Fibroblast of lung (primary cell): ENCODE measurements around the gene PDILT. TPM values are rescaled to one million over a fixed set of nuclear protein-coding genes. Genes with fewer than 3 reads are reported as not detected.

ENCODE experiments used
- DNase-seq, 2 donors: peaks; one replicate each; pipeline versions ENCODE4 v3.0.0 to v3.0.0-alpha.2; 2010; ENCODE audit warnings: low read depth in 2 of 2
- H2AFZ ChIP-seq: 2 replicates; pipeline ENCODE4 v1.5.1; 2012; ENCODE audit warnings: low read length, control low read depth, inconsistent platforms
- H3K27ac ChIP-seq: 2 replicates; pipeline ENCODE4 v1.5.1; 2011; ENCODE audit warnings: low read length, control low read depth; ENCODE audit not compliant: insufficient read depth
- H3K27me3 ChIP-seq: 2 replicates; pipeline ENCODE4 v1.5.1; 2011; ENCODE audit warnings: mild to moderate bottlenecking, low read length; ENCODE audit not compliant: control insufficient read depth, insufficient read depth
- H3K36me3 ChIP-seq: 2 replicates; pipeline ENCODE4 v1.5.1; 2011; ENCODE audit warnings: low read length; ENCODE audit not compliant: control insufficient read depth, insufficient read depth
- H3K4me1 ChIP-seq: 2 replicates; pipeline ENCODE4 v1.5.1; 2011; ENCODE audit warnings: low read length; ENCODE audit not compliant: control insufficient read depth, insufficient read depth; ENCODE audit errors: extremely low read depth
- H3K4me2 ChIP-seq: 2 replicates; pipeline ENCODE4 v1.5.1; 2011; ENCODE audit warnings: low read length, control low read depth; ENCODE audit not compliant: insufficient read depth; ENCODE audit errors: extremely low read depth
- H3K4me3 ChIP-seq, 4 experiments: fragments of 200-600 bp in 1 of 4; sonication (generic) in 1 of 4; replicated peaks in 1 of 4; 2 replicates each; pipeline ENCODE4 v1.5.1; 2011 to 2016; ENCODE audit warnings: low read length in 4 of 4, low read depth in 3 of 4, mild to moderate bottlenecking in 3 of 4, control low read depth in 2 of 4, inconsistent platforms in 1 of 4, mixed read lengths in 1 of 4; ENCODE audit not compliant: insufficient read depth in 1 of 4; ENCODE audit errors: control extremely low read depth in 1 of 4
- H3K79me2 ChIP-seq: 2 replicates; pipeline ENCODE4 v1.5.1; 2012; ENCODE audit warnings: mild to moderate bottlenecking, low read length, inconsistent platforms; ENCODE audit not compliant: control insufficient read depth, insufficient read depth
- H3K9ac ChIP-seq: 2 replicates; pipeline ENCODE4 v1.5.1; 2011; ENCODE audit warnings: mild to moderate bottlenecking, low read length, control low read depth; ENCODE audit not compliant: insufficient read depth
- H3K9me3 ChIP-seq: 2 replicates; pipeline ENCODE4 v1.5.1; 2012; ENCODE audit warnings: low read depth, low read length; ENCODE audit not compliant: control insufficient read depth, insufficient read depth
- H4K20me1 ChIP-seq: 2 replicates; pipeline ENCODE4 v1.5.1; 2011; ENCODE audit warnings: low read length; ENCODE audit not compliant: control insufficient read depth, insufficient read depth; ENCODE audit errors: extremely low read depth
- EZH2 ChIP-seq: IDR thresholded peaks from 2 replicates; pipeline ENCODE4 v1.5.1; 2012; ENCODE audit warnings: low read length, control low read depth, mild to moderate bottlenecking; ENCODE audit errors: missing control alignments
- polyA plus RNA-seq, 2 donors: library from polyadenylated mRNA; depleted of rRNA in 1 of 2; stranded (reverse) in 1 of 2; unstranded in 1 of 2; fragments of >200 nt; gene quantifications; 2 replicates each; pipeline ENCODE4 v1.2.1, GENCODE V29; 2011 to 2012; ENCODE audit warnings: missing spikeins in 1 of 2
- total RNA-seq: library from RNA; depleted of rRNA; stranded (reverse); fragments of >200 nt; gene quantifications from 2 replicates; pipeline ENCODE4 v1.2.1, GENCODE V29; 2014
- TF ChIP-seq, protein P1 (sequence below), 2 donors: IDR thresholded peaks in 1 of 2; conservative IDR thresholded peaks in 1 of 2; 1 replicate in 1 of 2; 2 replicates in 1 of 2; pipeline ENCODE4 v1.5.1; 2011 to 2012; ENCODE audit warnings: low read length in 2 of 2, control low read depth in 1 of 2, inconsistent platforms in 1 of 2, low read depth in 1 of 2, mild to moderate bottlenecking in 1 of 2

Gene PDILT
- total and polyA plus RNA-seq, 2 donors (not counting 1 experiment from before 2014, with no cell fraction given), result not detected

DNA sequence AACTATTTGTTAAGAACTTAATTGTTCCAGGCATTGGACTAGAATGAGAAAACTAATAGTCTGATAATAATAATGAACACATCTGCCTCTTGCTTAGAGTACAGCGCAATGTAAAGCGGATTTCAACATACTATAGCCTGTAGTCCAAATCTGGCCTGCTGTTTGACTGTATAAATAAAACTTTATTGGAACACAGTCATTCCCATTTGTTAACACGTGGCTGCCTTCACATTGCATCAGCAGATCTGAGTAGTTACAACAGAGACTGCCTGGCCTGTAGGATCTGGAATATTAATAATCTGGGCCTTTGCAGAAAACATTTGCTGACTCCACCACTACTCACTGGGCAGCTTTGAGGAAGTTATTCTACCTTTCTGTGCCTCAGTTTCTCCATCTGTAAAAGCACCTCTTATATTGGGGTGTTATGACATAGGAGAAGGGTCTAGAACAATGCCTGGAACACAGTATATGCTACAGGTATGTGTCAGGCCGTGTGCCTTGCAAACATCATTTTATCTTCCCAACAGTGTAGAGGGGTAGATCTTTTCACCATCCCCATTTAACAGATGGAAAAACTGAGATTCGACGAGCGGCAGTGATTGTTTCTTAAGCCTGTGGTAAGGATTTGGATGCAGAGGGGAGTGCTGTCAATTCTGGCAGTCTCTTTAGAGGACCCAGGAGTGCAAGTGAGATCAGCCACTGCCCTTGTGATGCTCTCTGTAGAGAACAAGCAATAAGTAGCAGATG, 22.2 kb downstream of the PDILT start:
- H3K4me3 ChIP-seq, result no peak overlapping the region
- no peaks in the 10 kb centered on the region for H3K27me3 ChIP-seq

DNA sequence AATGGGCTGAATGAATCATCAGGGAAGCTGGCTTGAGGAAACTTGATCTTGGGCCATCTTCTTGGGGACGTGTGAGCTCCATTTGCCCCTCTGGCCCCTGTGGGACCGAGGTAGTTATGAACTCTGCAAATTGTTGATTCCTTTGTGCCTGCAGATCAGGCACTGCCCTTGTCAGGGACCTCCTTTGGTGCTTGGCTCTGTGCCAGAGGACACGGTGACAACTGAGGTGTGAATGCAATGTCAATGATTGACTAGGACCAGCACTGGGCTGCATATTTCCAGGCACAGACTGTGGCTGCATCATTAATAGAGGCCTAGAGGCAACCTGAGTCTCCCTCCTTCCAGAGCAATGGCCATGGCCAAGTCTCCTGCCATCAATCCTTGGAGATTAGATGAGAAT, 23.8 kb downstream of the PDILT start:
- Histone ChIP-seq H3K36me3 (no peaks in the 10 kb centered on the region), H3K79me2 (no peaks in the 10 kb centered on the region), H3K4me2 (no peak overlapping the region), H3K9ac (no peak overlapping the region), H3K27me3 (no peaks in the 10 kb centered on the region), H3K4me1 (no peaks in the 10 kb centered on the region), H3K9me3 (no peaks in the 10 kb centered on the region), H3K27ac (no peak overlapping the region), H2AFZ (no peak overlapping the region), H4K20me1 (no peaks in the 10 kb centered on the region), H3K4me3 (no peak overlapping the region)
- no peak for DNase-seq
- no peak for TF ChIP-seq EZH2
- TF ChIP-seq, protein P1, sequence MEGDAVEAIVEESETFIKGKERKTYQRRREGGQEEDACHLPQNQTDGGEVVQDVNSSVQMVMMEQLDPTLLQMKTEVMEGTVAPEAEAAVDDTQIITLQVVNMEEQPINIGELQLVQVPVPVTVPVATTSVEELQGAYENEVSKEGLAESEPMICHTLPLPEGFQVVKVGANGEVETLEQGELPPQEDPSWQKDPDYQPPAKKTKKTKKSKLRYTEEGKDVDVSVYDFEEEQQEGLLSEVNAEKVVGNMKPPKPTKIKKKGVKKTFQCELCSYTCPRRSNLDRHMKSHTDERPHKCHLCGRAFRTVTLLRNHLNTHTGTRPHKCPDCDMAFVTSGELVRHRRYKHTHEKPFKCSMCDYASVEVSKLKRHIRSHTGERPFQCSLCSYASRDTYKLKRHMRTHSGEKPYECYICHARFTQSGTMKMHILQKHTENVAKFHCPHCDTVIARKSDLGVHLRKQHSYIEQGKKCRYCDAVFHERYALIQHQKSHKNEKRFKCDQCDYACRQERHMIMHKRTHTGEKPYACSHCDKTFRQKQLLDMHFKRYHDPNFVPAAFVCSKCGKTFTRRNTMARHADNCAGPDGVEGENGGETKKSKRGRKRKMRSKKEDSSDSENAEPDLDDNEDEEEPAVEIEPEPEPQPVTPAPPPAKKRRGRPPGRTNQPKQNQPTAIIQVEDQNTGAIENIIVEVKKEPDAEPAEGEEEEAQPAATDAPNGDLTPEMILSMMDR (conservative IDR thresholded peaks at IDR 0.05 in 1 of 2, IDR thresholded peaks at IDR 0.05 in 1 of 2; ENCODE audit: low read depth in 1 of 2, low read length in 2 of 2), result no peak

More for the DNA sequence above, 22.2 kb downstream of the PDILT start:
- Histone ChIP-seq H3K9me3 (no peaks in the 10 kb centered on the region), H3K4me1 (no peaks in the 10 kb centered on the region), H3K79me2 (no peaks in the 10 kb centered on the region), H3K36me3 (no peaks in the 10 kb centered on the region), H3K27ac (no peak overlapping the region), H4K20me1 (no peaks in the 10 kb centered on the region), H2AFZ (no peak overlapping the region), H3K4me2 (no peak overlapping the region), H3K9ac (no peak overlapping the region)
- TF ChIP-seq EZH2, result no peak
- TF ChIP-seq, protein P1 (conservative IDR thresholded peaks at IDR 0.05 in 1 of 2, IDR thresholded peaks at IDR 0.05 in 1 of 2; ENCODE audit: low read depth in 1 of 2, low read length in 2 of 2), result no peak
- DNase-seq, result no peak

- no peaks in the 10 kb centered on the region for H3K9me3 ChIP-seq
- no peaks in the 10 kb centered on the region for H3K4me1 ChIP-seq
- H3K79me2 ChIP-seq, result no peaks in the 10 kb centered on the region
- no peak for DNase-seq
- H3K36me3 ChIP-seq, result no peaks in the 10 kb centered on the region
- H3K4me2 ChIP-seq, result no peak overlapping the region
- no peak overlapping the region for H3K9ac ChIP-seq
- H2AFZ ChIP-seq, result no peak overlapping the region
- no peak for TF ChIP-seq EZH2
- TF ChIP-seq, protein P1 (conservative IDR thresholded peaks at IDR 0.05 in 1 of 2, IDR thresholded peaks at IDR 0.05 in 1 of 2; ENCODE audit: low read depth in 1 of 2, low read length in 2 of 2), result no peak
- no peaks in the 10 kb centered on the region for H4K20me1 ChIP-seq
- no peaks in the 10 kb centered on the region for H3K27me3 ChIP-seq
- no peak overlapping the region for H3K4me3 ChIP-seq
- H3K27ac ChIP-seq, result no peak overlapping the region
These were observed 27.4 kb downstream of the PDILT start for GRCh38 chr16:20377181-20377580.
